GM18505 (cell line): ENCODE results near the gene CYGB.
"Not testable (repeated sequence)": the region's sequence is repeated elsewhere in the genome, so short reads cannot be mapped to it uniquely, and the experiment has no call there.

Experiments used
- ATAC-seq: cut with Tn5 transposase; IDR thresholded peaks from one replicate; pipeline ENCODE4 v1.9.1; 2021; ENCODE audit not compliant: unreplicated experiment
- POLR2A ChIP-seq: IDR thresholded peaks from 4 replicates; pipeline ENCODE4 v1.6.1; 2011; ENCODE audit warnings: borderline replicate concordance; ENCODE audit not compliant: insufficient read depth, insufficient read length; ENCODE audit errors: extremely low read depth

The CYGB gene

DNA sequence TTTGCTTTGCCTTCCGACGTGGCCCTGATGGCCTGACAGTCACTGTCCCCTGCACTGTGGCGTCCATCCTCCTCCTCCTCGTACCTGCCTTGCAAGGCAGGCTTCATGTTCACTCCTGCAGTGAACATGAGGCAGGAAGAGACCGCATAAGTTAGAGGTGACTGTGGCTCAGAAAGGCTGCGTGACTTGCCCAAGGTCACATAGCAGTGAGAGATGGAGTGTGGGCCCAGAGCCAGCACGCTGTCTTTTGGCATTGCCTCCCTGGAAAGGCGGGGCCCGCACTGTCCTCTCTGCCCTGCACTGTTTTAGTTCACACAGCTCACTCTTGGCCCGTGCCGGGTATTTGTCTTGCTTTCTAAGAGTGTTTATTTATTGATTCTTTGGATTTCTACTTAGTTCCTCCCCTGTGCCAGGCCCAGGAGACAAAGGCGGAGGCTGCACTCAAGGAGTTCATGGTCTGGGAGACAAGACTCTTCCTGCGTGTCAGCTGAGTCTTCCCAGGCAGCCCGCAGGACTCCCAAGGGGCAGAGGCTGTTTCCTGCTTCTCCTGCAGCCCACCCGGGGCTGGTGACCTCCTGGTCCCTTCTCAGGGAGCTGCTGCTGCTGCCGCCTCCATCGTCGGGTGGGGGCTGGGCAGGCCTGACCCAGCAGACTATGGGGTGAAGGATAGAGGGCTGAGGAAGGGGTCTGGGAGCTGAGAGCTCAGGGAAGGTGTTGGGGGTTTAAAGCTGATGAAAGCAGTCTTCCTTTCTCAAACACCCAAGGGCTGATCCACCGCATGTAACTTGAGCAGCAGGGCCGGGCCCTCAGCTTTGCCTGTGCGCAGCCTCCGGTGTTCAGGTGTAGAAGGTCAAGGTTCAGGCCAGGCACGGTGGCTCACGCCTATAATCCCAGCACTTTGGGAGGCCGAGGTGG, 12.7 kb downstream of the CYGB start:
- TF ChIP-seq POLR2A: no peak
- ATAC-seq: no peak

GRCh38 chr17:76523084-76524037, 14.1 kb downstream of the CYGB start:
- no peak for TF ChIP-seq POLR2A
- ATAC-seq: no peak

GRCh38 chr17:76521683-76522082, 15.8 kb downstream of the CYGB start:
- not testable (repeated sequence) for ATAC-seq

DNA sequence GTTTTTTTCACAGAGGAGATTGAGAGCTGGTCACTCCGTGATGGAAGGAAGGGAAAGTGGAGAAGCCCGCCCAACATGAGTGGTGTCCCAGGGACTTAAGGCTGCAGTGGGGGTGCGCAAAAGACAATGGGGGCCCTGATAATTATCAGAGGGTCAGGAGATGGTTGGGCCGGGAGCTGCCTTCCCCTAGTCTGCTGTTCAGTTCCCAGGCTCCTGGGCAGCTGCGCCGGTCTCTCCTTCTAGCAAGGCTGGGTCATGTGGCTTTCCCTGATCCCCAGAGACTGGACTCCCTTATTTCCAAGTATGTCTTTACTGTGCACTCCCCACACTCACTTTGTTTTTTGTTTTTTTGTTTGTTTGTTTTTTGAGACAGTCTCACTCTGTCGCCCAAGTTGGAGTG, 16.2 kb downstream of the CYGB start:
- no peak for ATAC-seq
- TF ChIP-seq POLR2A: no peak

DNA sequence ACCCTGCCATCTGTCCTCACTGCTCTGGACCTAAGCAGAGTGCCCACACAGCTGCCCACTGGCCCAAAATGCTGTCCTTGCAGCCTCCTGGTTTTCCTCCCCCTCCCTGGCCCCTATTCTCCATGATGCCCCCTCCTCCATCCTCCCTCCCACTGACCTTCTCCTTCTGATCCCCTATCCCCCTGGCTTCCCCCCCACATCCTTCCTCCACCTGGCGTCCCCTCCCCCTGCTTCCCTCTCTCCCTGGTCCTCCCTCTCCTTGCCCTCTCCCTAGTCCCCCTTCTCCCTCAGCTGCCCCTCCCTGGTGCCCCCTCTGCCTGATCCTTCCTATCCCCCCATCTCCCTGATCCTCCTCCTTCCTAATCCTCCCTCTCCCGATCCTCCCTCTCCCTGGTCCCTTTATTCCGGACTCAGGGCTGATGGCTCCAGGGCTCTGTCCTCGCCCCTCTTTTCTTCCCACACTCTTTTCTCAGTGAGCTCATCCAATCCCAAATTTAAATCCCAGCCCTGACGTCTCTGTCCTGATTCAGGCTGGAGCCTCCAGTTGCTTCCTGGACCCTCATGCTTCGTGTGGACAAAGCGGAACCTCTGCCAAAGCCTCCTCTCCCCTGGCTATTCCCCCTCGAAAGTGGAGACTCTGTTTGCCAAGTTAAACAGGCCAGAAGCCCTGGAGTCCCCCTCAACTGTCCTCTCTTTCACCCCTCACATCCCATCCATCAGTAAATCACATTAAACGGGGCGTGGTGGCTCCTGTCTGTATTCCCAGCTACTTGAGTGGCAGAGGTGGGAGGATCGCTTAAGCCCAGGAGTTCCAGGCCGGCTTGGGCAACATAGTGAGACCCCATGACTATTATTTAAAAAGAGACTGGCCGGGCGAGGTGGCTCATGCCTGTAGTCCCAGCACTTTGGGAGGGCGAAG, 18.2 kb downstream of the CYGB start:
- no peak for TF ChIP-seq POLR2A
- ATAC-seq: no peak

DNA sequence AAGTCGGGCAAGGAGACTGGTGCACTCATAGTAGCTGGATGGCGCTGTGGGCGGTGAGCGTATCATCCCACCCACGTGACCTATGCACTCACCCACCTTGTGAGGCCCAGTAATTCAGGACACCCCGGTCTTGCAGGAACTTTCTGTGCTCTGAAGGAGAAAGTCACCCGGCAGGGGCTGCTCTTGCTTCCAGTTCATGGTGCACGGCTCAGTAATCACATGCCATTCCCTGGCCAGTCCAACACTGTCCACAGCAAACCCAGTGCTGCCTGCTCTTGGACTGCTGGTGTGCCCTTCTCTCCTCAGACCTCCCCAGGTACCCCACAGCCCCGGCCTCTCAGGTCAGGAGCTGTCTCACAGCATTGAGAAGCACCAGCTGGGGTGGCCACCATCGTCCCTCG, 19.9 kb downstream of the CYGB start:
- no peak for ATAC-seq
- no peak for TF ChIP-seq POLR2A

DNA sequence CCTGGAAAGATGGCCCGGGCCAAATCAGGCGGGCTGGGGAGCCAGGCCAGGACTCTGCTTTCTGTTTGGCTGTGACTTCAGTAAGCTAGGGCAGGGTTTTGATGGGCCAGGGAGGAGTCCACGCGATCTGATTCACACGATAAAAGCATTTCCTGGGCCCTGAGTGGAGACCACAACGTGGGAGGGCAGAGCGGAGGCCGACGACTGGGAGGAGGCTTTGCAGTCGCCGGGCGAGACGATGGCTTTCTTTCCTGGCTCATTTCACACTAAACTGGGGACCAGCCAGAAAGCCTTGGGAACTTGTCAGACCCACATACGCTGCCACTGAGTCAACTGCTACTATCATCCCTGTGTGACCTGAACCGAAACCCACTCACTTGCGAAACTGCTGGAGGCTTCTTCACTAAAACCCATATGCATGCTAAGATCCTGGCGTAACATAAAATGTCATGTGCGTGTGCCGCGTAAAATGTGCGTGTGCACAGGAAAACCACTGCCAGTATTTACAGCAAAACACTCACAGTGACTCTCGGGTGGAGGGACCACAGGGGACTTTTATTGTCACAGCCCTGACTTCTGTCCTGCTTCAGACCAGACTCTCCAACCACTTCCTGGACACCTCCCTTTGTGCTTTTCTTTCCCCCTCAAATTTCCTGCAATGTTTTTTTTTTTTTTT, 22.1 kb downstream of the CYGB start:
- TF ChIP-seq POLR2A: no peak
- ATAC-seq: no peak

- ATAC-seq: not testable (repeated sequence)
Observed at GRCh38 chr17:76514355-76514754, 23.2 kb downstream of the CYGB start.

DNA sequence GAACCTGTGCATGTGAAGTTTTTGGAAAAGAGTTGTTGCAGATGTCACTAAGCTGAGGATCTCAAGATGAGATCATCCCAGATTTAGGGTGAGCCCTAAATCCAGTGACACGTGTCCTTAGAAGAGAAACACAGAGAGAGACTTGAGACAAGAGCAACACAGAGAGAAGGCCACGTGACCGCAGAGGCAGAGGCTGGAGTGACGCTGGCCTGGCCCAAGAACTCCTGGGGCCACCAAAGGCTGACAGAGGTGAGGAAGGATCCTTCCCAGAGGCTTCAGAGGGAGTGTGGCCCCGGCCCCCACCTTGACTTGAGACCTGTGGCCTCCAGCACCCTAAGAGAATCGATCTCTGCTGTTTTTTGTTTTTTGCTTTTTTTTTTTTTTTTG, 24.2 kb downstream of the CYGB start:
- no peak for ATAC-seq
- TF ChIP-seq POLR2A: no peak

DNA sequence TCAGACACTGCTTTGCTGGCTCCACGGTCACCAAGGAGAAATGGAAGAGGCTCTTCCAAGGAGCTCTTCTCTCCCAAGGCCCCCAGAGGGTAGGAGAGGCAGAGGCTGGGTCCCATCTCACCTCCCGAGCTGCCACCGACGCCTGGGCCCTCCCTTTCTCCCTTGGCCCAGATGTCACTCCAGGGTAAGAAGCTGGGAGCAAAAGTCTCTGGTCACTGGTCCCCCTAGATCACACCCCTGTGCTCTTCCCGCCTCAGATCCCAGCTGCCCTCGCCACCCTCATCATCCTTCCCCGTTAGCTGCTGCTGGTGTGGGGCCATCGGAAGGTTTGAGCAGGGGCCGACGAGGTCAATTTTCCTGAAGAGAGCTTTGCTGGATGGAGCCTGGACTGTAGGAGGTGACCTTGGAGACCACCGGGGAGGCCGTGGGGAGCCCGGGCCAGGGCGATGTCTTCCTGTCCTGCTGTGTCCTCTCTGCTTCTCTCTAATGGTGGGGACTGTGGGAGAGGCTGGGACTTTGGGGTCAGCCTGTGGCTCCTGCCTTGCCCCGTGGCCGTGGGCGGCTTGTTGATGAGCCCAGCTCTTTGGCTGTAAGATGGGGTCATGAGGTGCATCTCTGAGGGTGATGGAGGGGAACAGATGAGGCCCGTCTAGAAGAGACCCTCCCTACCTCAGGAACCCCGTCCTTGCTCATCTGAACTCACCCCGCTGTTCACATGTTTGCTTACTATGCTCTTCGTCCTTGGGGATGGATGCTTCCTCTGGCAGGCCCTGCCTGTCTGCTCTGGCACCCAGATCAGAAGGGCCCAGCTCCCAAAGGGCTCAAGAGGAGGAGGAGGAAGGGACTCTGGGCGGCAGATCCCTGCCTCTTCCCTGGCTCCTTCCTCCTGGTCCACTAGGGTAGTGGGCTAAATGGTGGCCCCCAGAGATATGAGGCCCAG, 24.9 kb downstream of the CYGB start:
- ATAC-seq: no peak
- TF ChIP-seq POLR2A: no peak

GRCh38 chr17:76511668-76512365, 25.7 kb downstream of the CYGB start:
- TF ChIP-seq POLR2A: no peak
- ATAC-seq: no peak
